SIG-M5 treated with dmso at 0.1 percent for 504 hours (cell line): ENCODE data around the gene HTRA3.

ENCODE experiments used
- DNase-seq: peaks from one replicate; lab custom pipeline; 2025; ENCODE audit not compliant: unreplicated experiment; lab: John Stamatoyannopoulos, UW

The HTRA3 gene

DNA sequence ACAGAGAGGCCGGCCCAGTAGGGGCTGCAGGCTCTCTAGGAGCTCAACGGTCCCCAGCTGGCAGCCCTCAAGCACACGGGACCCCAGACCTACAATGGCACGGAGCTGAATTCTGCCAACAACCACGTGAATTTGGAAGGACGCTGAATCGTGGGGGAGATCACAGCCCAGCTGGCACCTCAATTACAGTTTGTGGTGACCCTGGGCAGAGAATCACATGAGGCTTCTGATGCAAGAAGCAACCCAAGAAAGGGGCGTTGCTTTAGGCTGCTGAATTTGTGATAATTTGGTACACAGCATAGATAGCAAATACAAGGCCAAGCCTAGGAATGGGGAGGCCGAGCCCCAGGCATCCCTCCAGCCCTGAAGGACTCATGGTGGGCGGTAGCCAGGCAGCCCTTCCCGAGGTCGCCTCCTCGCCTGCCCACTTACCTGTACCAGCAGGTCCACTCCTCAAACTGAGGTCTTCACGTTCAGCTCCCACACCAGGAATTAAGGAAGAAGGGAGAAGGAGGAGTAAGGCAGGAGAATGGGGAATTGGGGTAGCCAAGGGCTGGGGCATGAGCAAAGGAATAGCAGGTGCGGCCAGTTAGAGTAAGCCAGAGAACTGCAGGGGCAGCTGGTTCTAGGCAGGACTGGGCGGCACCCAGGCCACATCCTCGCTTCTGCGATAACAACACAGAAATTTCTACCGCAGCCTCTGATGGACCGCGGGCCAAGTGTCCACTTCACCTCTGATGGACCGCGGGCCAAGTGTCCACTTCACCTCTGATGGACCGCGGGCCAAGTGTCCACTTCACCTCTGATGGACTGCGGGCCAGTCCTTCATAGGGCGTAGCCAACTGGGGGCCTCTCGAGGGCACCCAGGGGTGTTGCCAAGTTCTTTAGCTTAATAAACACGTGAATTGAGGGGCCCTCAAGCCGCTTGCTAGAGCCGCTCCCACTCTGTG, 23.4 kb upstream of the HTRA3 start:
- DNase-seq = no peak

DNA sequence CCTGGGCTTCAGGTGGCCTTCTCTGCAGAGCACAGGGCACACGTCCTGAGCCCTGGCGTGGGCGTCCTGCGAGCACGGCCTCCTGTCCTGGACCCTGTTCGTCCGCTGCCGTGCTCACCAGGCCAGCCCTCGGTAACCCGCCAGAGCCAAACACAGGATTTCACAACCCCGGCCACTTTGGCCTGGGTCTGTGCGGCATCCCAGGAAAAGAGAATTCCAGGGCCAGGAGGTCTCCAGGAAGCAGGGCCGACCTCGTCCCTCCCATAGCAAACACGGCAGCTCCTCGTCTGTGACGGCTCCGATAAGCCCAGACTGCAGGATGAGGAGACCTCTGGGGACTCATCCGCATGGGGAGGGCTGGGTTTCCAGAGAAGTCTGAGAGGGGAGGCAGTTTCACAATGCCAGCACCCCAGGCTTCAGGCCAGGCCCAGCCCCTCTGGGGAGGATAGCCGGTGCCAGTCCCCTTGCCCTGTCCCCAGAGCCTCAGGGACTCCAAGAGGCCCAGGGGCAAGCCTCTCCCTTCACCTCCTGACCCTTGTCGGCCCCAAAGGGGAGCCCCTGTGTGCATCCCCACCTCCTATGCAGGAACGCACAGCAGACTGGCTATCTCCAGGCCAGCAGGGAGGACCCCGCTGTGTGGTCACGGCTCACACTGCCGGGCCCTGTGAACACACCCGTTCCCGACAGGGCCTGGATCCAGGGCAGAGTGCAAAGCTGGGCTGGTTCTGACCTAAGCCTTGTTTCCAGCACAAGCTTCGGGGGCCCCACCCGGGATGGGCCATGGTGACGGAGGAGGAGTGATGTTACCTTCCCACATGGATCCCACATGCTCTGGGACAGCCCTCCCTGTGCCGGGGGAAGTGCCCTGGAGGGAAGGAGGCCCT, 22.3 kb upstream of the HTRA3 start:
- DNase-seq = no peak

- DNase-seq = no peak
Measured at GRCh38 chr4:8248091-8248490, 21.5 kb upstream of the HTRA3 start.

- no peak for DNase-seq
Measured at GRCh38 chr4:8250227-8250626, 19.3 kb upstream of the HTRA3 start.

GRCh38 chr4:8250637-8251036, 18.9 kb upstream of the HTRA3 start:
- no peak for DNase-seq

DNA sequence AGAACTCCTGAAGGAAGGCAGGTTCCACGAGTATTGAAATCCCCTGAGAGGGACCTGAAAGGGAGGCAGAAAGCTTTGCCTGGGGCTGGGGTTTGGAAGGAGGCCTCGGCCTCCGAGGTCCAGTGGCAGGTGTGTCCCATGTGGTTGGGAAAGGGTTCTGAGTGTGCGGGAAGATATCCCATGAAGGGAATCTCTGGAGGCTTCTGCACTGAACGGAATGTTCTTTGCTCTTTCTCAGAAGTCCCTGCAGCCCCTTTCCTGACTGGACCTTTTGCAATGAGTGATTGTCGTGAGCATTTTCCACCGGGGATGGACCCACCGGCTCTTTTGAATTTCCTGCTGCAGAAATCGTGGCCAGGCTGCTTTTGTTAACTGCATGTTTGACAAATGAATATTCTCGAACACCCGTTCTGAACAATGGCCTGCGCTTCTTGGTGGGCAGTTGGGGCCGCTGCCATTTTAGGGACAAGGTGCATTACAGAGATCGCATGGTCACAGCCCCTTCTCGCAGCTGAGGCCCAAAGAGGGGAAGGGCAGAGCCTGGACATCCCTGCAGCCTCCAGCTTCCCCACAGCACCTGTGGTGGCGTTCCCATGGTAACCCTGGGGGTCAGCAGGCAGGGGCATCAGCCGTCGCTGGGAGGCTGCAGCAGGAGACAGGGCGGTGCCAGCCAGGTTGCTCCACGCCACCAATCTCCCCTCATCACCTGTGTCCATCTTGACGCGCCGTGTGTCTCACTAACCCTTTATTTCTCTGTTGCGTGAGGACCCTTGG, 18.3 kb upstream of the HTRA3 start:
- no peak for DNase-seq

DNA sequence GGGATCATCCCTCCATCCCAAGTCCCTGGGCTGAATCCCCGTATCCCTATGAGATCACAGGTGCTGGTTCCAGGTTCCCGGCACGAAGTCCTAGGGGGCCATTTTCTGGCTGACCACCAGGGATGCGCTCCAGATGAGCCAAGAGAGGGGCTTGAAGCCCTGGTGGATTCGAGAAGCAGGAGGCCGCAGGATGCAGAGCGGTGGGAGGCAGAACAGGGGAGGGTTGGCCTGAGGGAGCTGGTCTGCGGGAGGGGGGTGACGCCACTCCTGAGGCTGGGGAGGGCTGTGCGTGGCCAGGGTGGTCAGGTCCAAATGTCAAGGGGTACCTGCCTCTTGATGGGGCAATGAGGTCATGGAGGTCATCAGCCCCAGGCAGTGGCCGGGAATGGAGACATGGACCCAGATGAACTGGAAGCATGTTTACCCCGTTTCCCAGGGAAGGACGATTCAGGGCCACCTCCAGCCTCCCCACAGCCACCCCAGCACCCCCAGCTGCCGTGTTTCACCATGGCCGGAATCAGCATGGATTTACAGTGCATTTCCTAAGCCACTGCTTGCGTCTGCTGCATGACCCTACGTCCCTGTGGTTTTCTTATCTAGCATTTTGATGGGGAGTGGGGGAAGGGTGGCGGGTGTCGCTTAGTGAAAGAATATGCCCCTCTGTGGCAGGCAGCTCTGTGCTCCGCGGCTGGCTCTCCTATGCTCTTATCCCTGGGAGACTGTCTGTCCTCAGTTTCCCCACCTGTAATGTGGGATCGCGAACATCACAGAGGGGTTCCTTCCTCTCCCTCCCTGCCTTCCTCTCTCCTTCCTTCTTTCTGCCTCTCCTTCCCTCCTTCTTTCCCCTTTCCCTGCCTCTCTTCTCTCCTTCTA, 17.0 kb upstream of the HTRA3 start:
- no peak for DNase-seq

DNA sequence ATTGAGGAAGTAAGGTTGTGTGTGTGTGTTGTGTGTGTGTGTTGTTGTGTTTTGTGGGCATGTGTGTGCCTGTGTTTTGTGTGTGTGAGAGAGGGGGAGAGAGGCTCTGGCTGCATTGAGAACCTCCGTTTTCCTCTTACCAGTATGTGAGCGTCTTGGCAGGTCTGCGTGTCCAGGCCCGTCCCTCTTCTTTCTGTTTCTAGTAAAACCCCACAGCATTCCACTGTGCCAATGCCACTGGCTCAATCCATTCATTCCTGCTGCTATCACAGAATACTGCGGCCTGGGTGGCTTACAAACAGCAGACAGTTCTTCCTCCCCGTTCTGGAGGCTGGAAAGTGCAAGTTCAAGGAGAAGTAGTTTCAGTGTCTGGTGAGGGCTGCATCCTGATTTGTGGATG, 15.5 kb upstream of the HTRA3 start:
- no peak for DNase-seq

DNA sequence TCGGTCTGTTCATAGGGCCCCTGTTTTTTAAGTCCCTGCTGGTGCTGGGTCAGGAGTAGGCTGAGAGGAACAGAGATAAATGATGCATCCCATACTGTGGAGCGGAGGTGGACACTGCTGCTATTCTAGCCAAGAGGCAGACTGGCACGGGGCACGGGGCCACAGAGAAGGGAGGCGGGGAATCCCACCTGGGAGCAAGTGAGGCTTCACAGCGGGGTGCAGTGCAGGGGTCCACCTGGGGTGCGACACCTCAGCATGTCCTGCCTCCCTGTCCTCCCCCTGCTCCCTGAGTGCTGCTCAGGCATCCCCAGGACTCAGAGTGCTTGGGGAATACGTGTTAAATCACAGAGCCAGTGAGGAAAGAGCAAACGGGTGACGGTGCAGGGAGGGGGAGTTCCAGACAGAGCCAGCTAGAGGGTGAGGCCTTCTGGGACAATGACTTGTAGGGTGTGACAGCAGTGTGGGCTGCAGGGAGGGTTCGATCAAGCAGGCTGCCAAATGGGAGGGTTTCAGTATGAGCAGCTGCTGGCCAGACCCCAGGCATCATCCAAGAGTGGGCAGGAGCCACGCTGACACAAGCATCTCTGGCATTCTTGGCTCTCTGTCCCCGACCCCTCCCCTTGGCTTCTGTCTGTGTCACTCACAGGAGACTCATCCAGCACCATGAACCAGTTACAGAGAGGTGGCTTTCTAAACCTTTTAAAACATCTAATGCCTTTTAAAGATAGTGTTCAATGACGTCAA, 13.7 kb upstream of the HTRA3 start:
- no peak for DNase-seq

- DNase-seq = no peak
Measured at GRCh38 chr4:8257854-8258253, 11.7 kb upstream of the HTRA3 start.

GRCh38 chr4:8258552-8259212, 10.9 kb upstream of the HTRA3 start:
- DNase-seq = no peak

GRCh38 chr4:8259743-8260430, 9.7 kb upstream of the HTRA3 start:
- DNase-seq = no peak

DNA sequence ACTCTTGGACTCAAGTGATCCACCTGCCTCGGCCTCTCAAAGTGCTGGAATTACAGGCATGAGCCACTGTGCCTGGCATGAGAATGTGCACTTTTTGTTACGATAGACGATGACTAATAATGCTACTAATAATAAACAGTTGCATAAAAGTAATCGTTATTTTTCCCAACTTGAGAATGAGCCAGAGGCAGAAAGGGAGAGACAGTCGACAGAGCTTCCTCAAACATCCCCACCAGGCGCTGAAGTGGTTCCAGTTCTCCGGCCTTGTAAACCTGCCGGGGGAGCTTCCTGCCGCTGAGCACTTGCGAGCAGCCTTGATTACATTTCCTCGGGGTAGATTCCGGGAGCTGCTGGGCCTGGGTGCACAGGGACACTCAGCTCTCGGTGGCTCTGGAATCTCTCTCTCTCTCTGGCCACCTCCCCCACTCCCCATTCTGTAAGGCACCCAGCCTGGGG, 8.9 kb upstream of the HTRA3 start:
- DNase-seq = peak; percentile 14

DNA sequence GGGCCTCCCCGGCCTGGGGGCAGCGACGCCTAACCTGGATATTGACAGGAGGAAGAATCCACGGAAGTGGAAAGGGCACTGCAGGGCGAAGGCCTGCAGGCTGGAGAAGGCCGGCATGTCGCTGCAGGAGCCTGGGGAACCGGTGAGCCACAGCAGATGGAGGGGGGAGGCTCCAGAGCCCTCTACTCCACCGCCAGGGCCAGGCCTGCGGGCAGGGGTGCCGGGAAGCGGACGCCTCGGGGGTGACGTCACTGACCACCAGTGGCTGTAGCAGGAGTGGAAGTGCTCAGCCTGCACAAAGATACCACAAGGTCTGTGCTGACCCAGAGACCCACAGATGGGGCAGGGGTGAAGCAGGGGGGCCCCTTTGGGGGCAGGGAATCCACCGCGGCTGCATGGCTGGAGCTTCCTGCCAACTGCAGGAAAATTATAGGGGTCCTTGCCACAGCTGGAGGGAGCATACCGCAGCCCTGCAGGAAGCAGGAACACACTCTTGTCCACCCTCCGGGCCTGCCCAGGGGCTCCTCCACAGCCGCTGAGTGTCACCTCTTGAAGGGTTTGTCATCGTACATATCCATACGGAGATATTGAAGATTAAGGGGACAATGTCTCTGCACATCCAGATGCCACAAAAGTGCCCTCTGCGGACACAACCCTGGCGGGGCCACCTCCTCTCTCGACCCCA, 7.6 kb upstream of the HTRA3 start:
- no peak for DNase-seq

- DNase-seq = no peak
Measured at GRCh38 chr4:8262637-8263322, 6.8 kb upstream of the HTRA3 start.

GRCh38 chr4:8263397-8263796, 6.2 kb upstream of the HTRA3 start:
- no peak for DNase-seq

GRCh38 chr4:8264106-8264505, 5.4 kb upstream of the HTRA3 start:
- no peak for DNase-seq
